GM12864 (cell line): ENCODE measurements around the gene RAI2.

ENCODE experiments used
- DNase-seq: peaks from one replicate; pipeline ENCODE4 v3.0.0-alpha.2; 2011; ENCODE audit warnings: low read depth
- H3K4me3 ChIP-seq: 2 replicates; pipeline ENCODE4 v1.5.1; 2011; ENCODE audit warnings: mild to moderate bottlenecking, low read depth, low read length, control low read depth
- TF ChIP-seq, protein P1 (sequence below): IDR thresholded peaks from 2 replicates; pipeline ENCODE4 v1.5.1; 2011; ENCODE audit warnings: low read depth, mild to moderate bottlenecking, moderate library complexity, low read length, control low read depth, inconsistent platforms; ENCODE audit errors: missing control alignments

RAI2 gene

DNA sequence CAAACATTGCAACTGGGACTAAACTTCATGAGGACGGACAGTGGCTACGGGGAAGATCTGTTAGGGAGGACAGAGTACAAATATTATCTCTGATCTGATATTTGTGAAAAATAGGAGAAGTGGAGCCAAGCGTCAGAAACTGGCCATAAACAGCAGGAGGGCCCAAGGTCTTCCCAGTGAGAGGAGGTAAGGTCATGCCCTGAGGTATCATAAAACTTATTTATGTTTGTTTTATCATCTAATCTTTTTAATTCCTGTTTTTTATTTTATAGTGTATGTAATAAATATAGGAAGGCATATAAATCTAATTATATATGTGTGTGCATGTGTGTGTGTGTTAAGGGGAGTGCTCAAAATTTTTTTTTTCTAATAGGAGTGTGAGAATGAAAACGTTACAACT is 51.8 kb downstream of the RAI2 start:
- TF ChIP-seq, protein P1, sequence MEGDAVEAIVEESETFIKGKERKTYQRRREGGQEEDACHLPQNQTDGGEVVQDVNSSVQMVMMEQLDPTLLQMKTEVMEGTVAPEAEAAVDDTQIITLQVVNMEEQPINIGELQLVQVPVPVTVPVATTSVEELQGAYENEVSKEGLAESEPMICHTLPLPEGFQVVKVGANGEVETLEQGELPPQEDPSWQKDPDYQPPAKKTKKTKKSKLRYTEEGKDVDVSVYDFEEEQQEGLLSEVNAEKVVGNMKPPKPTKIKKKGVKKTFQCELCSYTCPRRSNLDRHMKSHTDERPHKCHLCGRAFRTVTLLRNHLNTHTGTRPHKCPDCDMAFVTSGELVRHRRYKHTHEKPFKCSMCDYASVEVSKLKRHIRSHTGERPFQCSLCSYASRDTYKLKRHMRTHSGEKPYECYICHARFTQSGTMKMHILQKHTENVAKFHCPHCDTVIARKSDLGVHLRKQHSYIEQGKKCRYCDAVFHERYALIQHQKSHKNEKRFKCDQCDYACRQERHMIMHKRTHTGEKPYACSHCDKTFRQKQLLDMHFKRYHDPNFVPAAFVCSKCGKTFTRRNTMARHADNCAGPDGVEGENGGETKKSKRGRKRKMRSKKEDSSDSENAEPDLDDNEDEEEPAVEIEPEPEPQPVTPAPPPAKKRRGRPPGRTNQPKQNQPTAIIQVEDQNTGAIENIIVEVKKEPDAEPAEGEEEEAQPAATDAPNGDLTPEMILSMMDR: no peak
- DNase-seq: no peak
- H3K4me3 ChIP-seq: no peak overlapping the region

DNA sequence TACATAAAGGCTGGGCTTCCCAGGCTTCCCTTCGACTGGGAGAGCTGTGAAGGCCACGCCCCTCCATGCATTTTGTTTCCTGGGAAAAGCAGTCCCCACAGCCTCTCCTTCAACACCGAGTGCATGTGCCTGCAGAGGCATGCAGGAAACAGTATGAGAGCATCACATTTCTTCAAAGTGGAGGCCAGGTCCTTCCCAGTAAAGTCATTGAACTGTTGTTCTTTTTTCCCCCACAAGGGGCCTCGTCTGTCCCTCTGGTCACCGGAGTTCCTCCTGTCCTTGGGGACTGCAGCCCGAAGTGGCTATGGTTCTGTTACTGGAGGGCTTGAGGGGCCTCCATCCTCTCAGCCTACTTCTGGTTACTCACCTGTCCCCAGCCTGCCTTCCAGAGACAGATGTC is 56.0 kb downstream of the RAI2 start:
- H3K4me3 ChIP-seq: no peak overlapping the region
- TF ChIP-seq, protein P1: peak; percentile 22
- no peak for DNase-seq

DNA sequence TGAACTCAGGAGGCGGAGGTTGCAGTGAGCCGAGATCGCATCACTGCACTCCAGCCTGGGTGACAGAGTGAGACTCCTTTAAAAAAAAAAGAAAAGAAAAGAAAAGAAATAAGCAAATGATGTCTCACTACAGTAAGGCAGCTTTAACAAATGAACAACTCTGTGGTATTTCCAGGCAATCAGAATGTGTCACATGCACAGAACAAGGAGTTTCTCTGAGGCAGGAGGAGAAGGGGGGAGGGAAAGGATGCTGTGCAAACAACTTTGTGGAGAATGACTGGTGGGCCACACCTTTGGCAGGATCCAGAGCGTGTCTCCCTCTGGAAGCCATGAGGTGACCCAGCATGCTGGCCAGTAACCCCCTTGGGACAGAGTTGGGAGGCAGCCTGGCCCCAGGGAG is 57.6 kb downstream of the RAI2 start:
- TF ChIP-seq, protein P1: no peak
- no peak for DNase-seq
- H3K4me3 ChIP-seq: no peak overlapping the region

DNA sequence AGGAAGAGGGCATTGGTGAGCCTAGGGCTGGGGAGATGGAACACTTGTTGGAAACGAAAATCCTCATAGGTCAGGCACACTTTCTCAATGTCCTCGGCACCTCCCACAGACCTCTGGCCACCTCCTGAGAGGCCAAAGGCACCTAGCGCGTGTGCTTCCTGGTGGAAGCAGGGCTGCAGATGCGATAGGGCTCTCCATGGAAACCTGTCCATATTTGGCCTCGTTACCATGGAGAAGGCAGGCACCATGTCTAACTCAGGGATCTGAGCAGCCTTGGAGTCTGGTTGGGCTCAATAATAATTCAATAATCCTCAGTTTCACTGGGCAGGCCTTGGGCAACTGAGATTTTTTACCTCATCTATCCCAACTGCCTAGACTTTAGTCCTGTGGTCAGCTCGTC is 58.3 kb downstream of the RAI2 start:
- DNase-seq: no peak
- TF ChIP-seq, protein P1: no peak
- no peak overlapping the region for H3K4me3 ChIP-seq

DNA sequence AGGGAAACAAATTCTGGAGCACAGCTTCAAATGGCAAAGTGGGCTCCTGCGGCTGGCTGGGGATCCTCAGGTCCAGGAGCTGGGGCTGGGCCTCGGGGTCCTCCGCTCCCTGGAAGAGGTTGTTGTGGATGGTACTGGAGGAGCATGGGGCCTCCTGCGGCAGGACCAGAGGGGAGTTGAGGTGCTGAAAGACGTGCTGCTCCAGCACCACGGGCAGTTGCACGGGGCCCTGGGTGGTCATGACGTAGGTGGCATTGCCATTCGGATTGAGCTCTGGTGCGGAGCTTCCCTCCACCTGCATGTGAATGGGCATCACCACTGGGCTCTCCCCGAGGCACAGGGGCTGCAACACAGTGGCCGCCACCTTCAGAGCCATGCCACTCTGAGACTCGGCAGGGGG is 59.7 kb downstream of the RAI2 start:
- no peak overlapping the region for H3K4me3 ChIP-seq
- no peak for DNase-seq
- TF ChIP-seq, protein P1: no peak

DNA sequence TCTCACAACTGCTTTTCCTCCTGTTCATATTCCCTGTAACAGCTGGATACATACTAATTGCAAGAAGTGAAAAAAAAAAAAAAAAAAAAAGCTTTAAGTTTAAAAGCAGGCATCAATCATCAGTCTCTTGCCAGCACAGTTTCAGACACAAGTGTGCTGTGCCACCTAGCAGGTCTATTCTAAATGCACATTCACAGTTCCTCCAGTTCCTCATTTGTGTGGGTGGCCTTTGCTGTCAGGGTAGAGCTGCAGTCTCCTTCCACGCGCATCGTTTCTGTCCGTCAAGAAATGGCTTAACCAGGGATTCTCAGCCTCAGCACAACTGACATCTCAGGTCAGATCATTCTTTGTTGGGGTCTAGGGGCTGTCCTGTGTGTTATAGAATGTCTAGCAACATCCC is 62.2 kb downstream of the RAI2 start:
- no peak for DNase-seq
- TF ChIP-seq, protein P1: no peak
- no peak overlapping the region for H3K4me3 ChIP-seq

DNA sequence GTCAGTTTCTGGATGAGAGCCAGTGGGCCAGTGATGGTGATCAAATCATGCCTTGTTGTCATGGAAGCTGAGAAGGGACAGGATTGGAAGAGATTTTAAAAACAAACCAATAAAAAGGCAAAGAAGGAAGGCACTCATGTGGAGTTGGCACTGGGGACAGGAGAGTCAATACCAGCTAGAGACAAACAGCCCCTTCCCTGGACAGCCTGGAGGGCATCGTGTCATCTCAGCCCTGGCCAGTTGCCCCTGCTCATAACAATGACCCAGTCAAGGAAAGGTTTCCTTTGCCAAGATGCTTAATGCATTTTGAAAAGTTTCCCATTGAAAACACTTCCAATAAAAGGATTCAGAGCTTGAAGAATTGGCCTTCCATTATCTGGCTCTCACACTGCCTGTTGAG is 68.3 kb downstream of the RAI2 start:
- TF ChIP-seq, protein P1: no peak
- no peak overlapping the region for H3K4me3 ChIP-seq
- DNase-seq: no peak
